PC-9 (cell line): ENCODE data around the gene ZDHHC12. TPM values are rescaled to one million over a fixed set of nuclear protein-coding genes. Genes with fewer than 3 reads are reported as not detected.

Experiments
- BruUV-seq: library from RNA; stranded (reverse); fragments of 400-500 nt; replicated peaks from 2 replicates; lab custom pipeline; 2021; lab: Mats Ljungman, UMichigan
- CTCF ChIA-PET: fragments of 300-600 bp; sonication (Branson Sonifier 250); formaldehyde crosslinking; loops from one replicate; lab custom pipeline; 2022; ENCODE audit warnings: antibody characterized with exemption; lab: Charles Lee
- POLR2A ChIA-PET: fragments of 300-600 bp; sonication (Branson Sonifier 250); formaldehyde crosslinking; loops from one replicate; lab custom pipeline; 2022; ENCODE audit warnings: antibody characterized with exemption; ENCODE audit not compliant: unreplicated experiment; lab: Charles Lee
- DNase-seq, 2 experiments: peaks; one replicate each; pipeline versions ENCODE4 v3.0.0 to v3.0.0-alpha.2; 2015 to 2022; ENCODE audit warnings: mixed read lengths in 1 of 2
- H2AFZ ChIP-seq: fragments of 200-600 bp; sonication (generic); 2 replicates; pipeline ENCODE4 v1.8.1; 2017; ENCODE audit warnings: antibody characterized with exemption
- H3F3A ChIP-seq: fragments of 200-600 bp; sonication (generic); 2 replicates; pipeline ENCODE4 v1.8.1; 2017; ENCODE audit warnings: antibody characterized with exemption, mild to moderate bottlenecking, low read depth; ENCODE audit not compliant: insufficient read depth
- H3K27ac ChIP-seq: fragments of 200-600 bp; sonication (generic); 2 replicates; pipeline ENCODE4 v1.6.1; 2016; ENCODE audit warnings: mixed run types
- H3K27me3 ChIP-seq: fragments of 200-600 bp; sonication (generic); 2 replicates; pipeline ENCODE4 v1.6.1; 2016; ENCODE audit warnings: low read depth, mixed run types; ENCODE audit not compliant: insufficient read depth
- H3K36me3 ChIP-seq: fragments of 200-600 bp; sonication (generic); 2 replicates; pipeline ENCODE4 v1.6.1; 2016; ENCODE audit warnings: low read depth, mixed run types
- H3K4me1 ChIP-seq: fragments of 200-600 bp; sonication (generic); replicated peaks from 2 replicates; pipeline ENCODE4 v1.6.1; 2016; ENCODE audit warnings: mixed run types; ENCODE audit not compliant: insufficient read depth
- H3K4me2 ChIP-seq: fragments of 200-600 bp; sonication (generic); 2 replicates; pipeline ENCODE4 v1.6.1; 2017; ENCODE audit warnings: mixed run types
- H3K4me3 ChIP-seq: fragments of 200-600 bp; sonication (generic); 2 replicates; pipeline ENCODE4 v1.6.1; 2016; ENCODE audit warnings: mixed run types
- H3K79me2 ChIP-seq: fragments of 200-600 bp; sonication (generic); 2 replicates; pipeline ENCODE4 v1.6.1; 2017; ENCODE audit warnings: low read depth, mixed run types
- H3K9me2 ChIP-seq: fragments of 200-600 bp; sonication (generic); 2 replicates; pipeline ENCODE4 v1.8.1; 2017; ENCODE audit warnings: mild to moderate bottlenecking; ENCODE audit not compliant: insufficient read depth
- H3K9me3 ChIP-seq: fragments of 200-600 bp; sonication (generic); 2 replicates; pipeline ENCODE4 v1.8.1; 2016; ENCODE audit warnings: low read depth; ENCODE audit not compliant: insufficient read depth
- H4K20me1 ChIP-seq: fragments of 200-600 bp; sonication (generic); 2 replicates; pipeline ENCODE4 v1.8.1; 2017; ENCODE audit not compliant: insufficient read depth
- EZH2 ChIP-seq: fragments of 200-600 bp; sonication (generic); IDR thresholded peaks from 2 replicates; pipeline ENCODE4 v1.8.0; 2017; ENCODE audit warnings: antibody characterized with exemption, low read depth
- intact Hi-C: fragments of 100-400 bp; cut with micrococcal nuclease; formaldehyde crosslinking; loops from one replicate; pipeline ENCODE4 v1.10.0; 2022; ENCODE audit not compliant: unreplicated experiment
- total RNA-seq: library from RNA; stranded (reverse); gene quantifications from 2 replicates; pipeline ENCODE4 v1.2.3, GENCODE V29; 2021
- TF ChIP-seq, protein P1 (sequence below): fragments of 200-600 bp; sonication (generic); conservative IDR thresholded peaks from 2 replicates; pipeline ENCODE4 v1.6.1; 2017; ENCODE audit warnings: mixed run types, antibody characterized with exemption, mild to moderate bottlenecking, moderate library complexity

The ZDHHC12 gene
- total RNA-seq, 1 experiment from 2014 or later: 102 TPM

- Histone ChIP-seq H3K79me2 (no peaks in the 10 kb centered on the region), H4K20me1 (no peaks in the 10 kb centered on the region), H3F3A (no peaks in the 10 kb centered on the region), H2AFZ (no peak overlapping the region), H3K9me3 (no peaks in the 10 kb centered on the region), H3K4me3 (no peak overlapping the region), H3K27ac (no peak overlapping the region), H3K4me2 (no peak overlapping the region), H3K27me3 (no peaks in the 10 kb centered on the region), H3K4me1 (no peaks in the 10 kb centered on the region), H3K36me3 (no peaks in the 10 kb centered on the region; the same call in 1 of the 2 replicates), H3K9me2 (no peaks in the 10 kb centered on the region)
- TF ChIP-seq, protein P1, sequence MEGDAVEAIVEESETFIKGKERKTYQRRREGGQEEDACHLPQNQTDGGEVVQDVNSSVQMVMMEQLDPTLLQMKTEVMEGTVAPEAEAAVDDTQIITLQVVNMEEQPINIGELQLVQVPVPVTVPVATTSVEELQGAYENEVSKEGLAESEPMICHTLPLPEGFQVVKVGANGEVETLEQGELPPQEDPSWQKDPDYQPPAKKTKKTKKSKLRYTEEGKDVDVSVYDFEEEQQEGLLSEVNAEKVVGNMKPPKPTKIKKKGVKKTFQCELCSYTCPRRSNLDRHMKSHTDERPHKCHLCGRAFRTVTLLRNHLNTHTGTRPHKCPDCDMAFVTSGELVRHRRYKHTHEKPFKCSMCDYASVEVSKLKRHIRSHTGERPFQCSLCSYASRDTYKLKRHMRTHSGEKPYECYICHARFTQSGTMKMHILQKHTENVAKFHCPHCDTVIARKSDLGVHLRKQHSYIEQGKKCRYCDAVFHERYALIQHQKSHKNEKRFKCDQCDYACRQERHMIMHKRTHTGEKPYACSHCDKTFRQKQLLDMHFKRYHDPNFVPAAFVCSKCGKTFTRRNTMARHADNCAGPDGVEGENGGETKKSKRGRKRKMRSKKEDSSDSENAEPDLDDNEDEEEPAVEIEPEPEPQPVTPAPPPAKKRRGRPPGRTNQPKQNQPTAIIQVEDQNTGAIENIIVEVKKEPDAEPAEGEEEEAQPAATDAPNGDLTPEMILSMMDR: no peak
- no peak for TF ChIP-seq EZH2
- ChIA-PET POLR2A (no interaction called here), CTCF (no interaction called here)
- intact Hi-C loops: no loop called here
- DNase-seq: no peak
- BruUV-seq: no TSS peak
Observed at GRCh38 chr9:128753627-128754026, 29.7 kb upstream of the ZDHHC12 start.

DNA sequence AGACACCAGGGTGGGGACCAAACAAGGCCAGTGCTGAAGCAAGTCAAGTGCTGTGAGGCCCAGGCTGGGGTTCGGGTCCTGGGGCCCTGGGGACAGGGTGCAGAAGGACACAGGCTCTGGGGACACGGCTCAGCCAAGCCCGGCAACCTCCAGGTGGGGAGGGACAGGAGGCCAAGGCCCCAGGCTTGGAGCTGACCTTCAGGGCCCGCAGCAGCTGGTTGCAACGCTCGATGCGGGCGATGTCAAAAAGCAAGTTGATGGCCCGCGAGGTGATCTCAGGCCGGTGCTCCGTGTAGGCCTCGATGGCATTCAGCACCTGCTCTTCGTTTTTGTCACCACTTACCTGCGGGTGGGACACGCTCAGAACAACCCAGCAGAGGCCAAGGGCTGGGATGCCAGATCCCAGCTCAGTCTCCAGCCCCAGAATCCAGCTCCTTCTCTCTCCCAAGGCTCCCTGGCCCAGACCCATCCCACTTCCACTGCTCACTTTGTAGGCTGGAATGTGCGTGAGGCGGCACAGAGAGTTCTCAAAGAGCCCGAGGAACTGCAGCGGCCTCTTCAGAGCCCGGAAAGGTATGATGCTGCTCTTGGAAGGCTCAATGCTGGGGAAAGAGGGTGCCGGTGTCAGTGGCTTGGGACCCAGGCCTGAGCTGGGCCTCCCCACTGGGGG is 27.1 kb upstream of the ZDHHC12 start:
- Histone ChIP-seq H2AFZ (no peak overlapping the region), H4K20me1 (no peaks in the 10 kb centered on the region), H3K36me3 (no peaks in the 10 kb centered on the region; the same call in 1 of the 2 replicates), H3K27ac (no peak overlapping the region), H3K4me1 (no peaks in the 10 kb centered on the region), H3K27me3 (no peaks in the 10 kb centered on the region), H3K9me2 (no peaks in the 10 kb centered on the region), H3F3A (peaks cover 8% of the 10 kb centered on the region; the same call in 1 of the 2 replicates), H3K79me2 (no peaks in the 10 kb centered on the region), H3K4me3 (no peak overlapping the region), H3K9me3 (no peaks in the 10 kb centered on the region), H3K4me2 (no peak overlapping the region)
- CTCF ChIA-PET: no interaction called here
- POLR2A ChIA-PET: no interaction called here
- BruUV-seq: no TSS peak
- no peak for TF ChIP-seq EZH2
- TF ChIP-seq, protein P1: no peak
- intact Hi-C loops: no loop called here
- DNase-seq: no peak

GRCh38 chr9:128747241-128747640 is 23.3 kb upstream of the ZDHHC12 start:
- CTCF ChIA-PET: no interaction called here
- DNase-seq: no peak

More at GRCh38 chr9:128747241-128747640, 23.3 kb upstream of the ZDHHC12 start:
- no peaks in the 10 kb centered on the region; the same call in 1 of the 2 replicates for H3K36me3 ChIP-seq
- no peaks in the 10 kb centered on the region for H3K27me3 ChIP-seq
- no peaks in the 10 kb centered on the region for H3K4me1 ChIP-seq
- no peaks in the 10 kb centered on the region for H3K9me2 ChIP-seq
- H2AFZ ChIP-seq: no peak overlapping the region
- H3K79me2 ChIP-seq: no peaks in the 10 kb centered on the region
- H3K4me2 ChIP-seq: no peak overlapping the region
- TF ChIP-seq, protein P1: no peak
- TF ChIP-seq EZH2: no peak
- no peak overlapping the region for H3K27ac ChIP-seq
- no peak overlapping the region for H3K4me3 ChIP-seq
- intact Hi-C loops: no loop called here
- H3F3A ChIP-seq: peaks cover 8% of the 10 kb centered on the region; the same call in 1 of the 2 replicates
- no peaks in the 10 kb centered on the region for H4K20me1 ChIP-seq
- H3K9me3 ChIP-seq: no peaks in the 10 kb centered on the region
- POLR2A ChIA-PET: interaction anchor here (0.7 kb wide), 1 partner anchor 71 kb away, joined by 3 read pairs; the partner anchor contains the start of gene ENDOG
- BruUV-seq: no TSS peak
